NCI-H82 treated with DMSO at 0.1 percent for 48 hours (cell line): Measurements from ENCODE around the gene LPAR6.

Source experiments
- DNase-seq: peaks from one replicate; lab custom pipeline; 2025; ENCODE audit not compliant: unreplicated experiment; lab: John Stamatoyannopoulos, UW

The LPAR6 gene

GRCh38 chr13:48377857-48378256 is 35.1 kb downstream of the LPAR6 start:
- DNase-seq, result no peak

- DNase-seq, result no peak
These were observed 42.1 kb downstream of the LPAR6 start for GRCh38 chr13:48370815-48371214.

- no peak for DNase-seq
These were observed 42.9 kb downstream of the LPAR6 start for GRCh38 chr13:48369988-48370387.
